ENCODE results near the gene MAEL. TPM values are rescaled to one million over a fixed set of nuclear protein-coding genes. Genes with fewer than 3 reads are reported as not detected.

Gene MAEL
- total and polyA plus RNA-seq, 2 of the 8 experiments (the other 6 are each of a cell fraction or from before 2014, with no cell fraction given) = 0.03 TPM; not detected in 1

- Histone ChIP-seq H3K4me2 (ENCODE audit: insufficient read depth in 1 of 2, low read depth in 2 of 2, low read length in 2 of 2) (no peak overlapping the region), H2AK5ac (ENCODE audit: low read depth, low read length) (no peak overlapping the region), H3K18ac (ENCODE audit: extremely low read depth, low read length) (no peak overlapping the region), H2BK15ac (ENCODE audit: low read length) (no peak overlapping the region), H2BK5ac (ENCODE audit: low read depth, low read length) (no peak overlapping the region), H2AFZ (ENCODE audit: low read length) (no peak overlapping the region), H4K91ac (replicated peaks; ENCODE audit: insufficient read length, low read length) (no peak overlapping the region), H3K27me3 (replicated peaks in 1 of 4; ENCODE audit: control insufficient read depth in 3 of 4, extremely low read depth in 1 of 4, insufficient read depth in 3 of 4, low read length in 3 of 4) (no peaks in the 10 kb centered on the region), H3K14ac (ENCODE audit: insufficient read length) (no peak overlapping the region), H3K27ac (ENCODE audit: low read depth, low read length) (no peak overlapping the region), H3K79me2 (ENCODE audit: control insufficient read depth in 1 of 2, insufficient read depth in 2 of 2, low read length in 2 of 2) (no peaks in the 10 kb centered on the region), H3K79me1 (ENCODE audit: low read depth, low read length) (no peaks in the 10 kb centered on the region), H3K4me1 (replicated peaks in 1 of 4; ENCODE audit: control insufficient read depth in 3 of 4, insufficient read depth in 4 of 4, low read length in 3 of 4) (no peaks in the 10 kb centered on the region), H3K4me3 (ENCODE audit: extremely low read depth in 1 of 4, insufficient read depth in 2 of 4, low read depth in 3 of 4, low read length in 4 of 4) (no peak overlapping the region), H3K36me3 (ENCODE audit: control insufficient read depth in 2 of 4, insufficient read depth in 4 of 4, low read length in 3 of 4) (no peaks in the 10 kb centered on the region), H3K23me2 (ENCODE audit: low read depth, low read length) (peaks cover 7% of the 10 kb centered on the region), H4K20me1 (replicated peaks in 1 of 2; ENCODE audit: control insufficient read depth in 1 of 2, insufficient read depth in 2 of 2, low read length in 2 of 2) (peaks cover 0 to 7% of the 10 kb centered on the region in 2 experiments), H3K9me3 (ENCODE audit: insufficient read depth in 2 of 2, low read depth in 1 of 2, low read length in 1 of 2) (no peaks in the 10 kb centered on the region), H3K23ac (ENCODE audit: insufficient read length) (no peak overlapping the region), H2BK12ac (ENCODE audit: low read depth, low read length) (no peak overlapping the region), H2BK20ac (ENCODE audit: low read length) (no peak overlapping the region), H3K56ac (replicated peaks; ENCODE audit: insufficient read length, low read depth, low read length) (no peak overlapping the region), H4K5ac (ENCODE audit: insufficient read length, low read depth, low read length) (no peak overlapping the region), H2BK120ac (replicated peaks; ENCODE audit: low read depth, low read length) (no peak overlapping the region), H3K9ac (replicated peaks in 1 of 4; ENCODE audit: extremely low read depth in 1 of 4, low read depth in 3 of 4, low read length in 3 of 4) (no peak overlapping the region), H4K8ac (ENCODE audit: extremely low read depth, insufficient read depth, low read length) (no peak overlapping the region), H3K4ac (replicated peaks; ENCODE audit: insufficient read length, low read depth, low read length) (no peak overlapping the region)
- ChIA-PET POLR2A (ENCODE audit: partially characterized antibody) (no interaction called here), CTCF (ENCODE audit: partially characterized antibody) (interaction anchor here (0.8 to 18.6 kb wide), 16 partner anchors 7 to 168 kb away, joined by 3 to 874 read pairs (median 4); no protein-coding TSS in a partner anchor)
- 89% methylated on average over 5 of the region's 5 CpGs; no CpG with 5 or more reads in 1 of the 2 experiments for WGBS, 2 experiments (ENCODE audit: extremely low coverage in 1 of 2, insufficient coverage in 1 of 2, insufficient read length in 1 of 2, insufficient replicate concordance in 2 of 2, low coverage in 1 of 2, low lambda C conversion rate in 2 of 2, missing lambda C conversion rate in 1 of 2)
- DNase-seq (ENCODE audit: low read depth in 1 of 2, low spot score in 2 of 2) (no peak), FAIRE-seq (no peak)
- no peak for TF ChIP-seq BCL11A (IDR thresholded peaks at IDR 0.05; ENCODE audit: low read depth in 2 of 2, low read length in 2 of 2)
- TF ChIP-seq BACH1 (IDR thresholded peaks at IDR 0.05; ENCODE audit: low read length) = no peak
- no peak for TF ChIP-seq JUND (IDR thresholded peaks at IDR 0.05; ENCODE audit: low read length)
- TF ChIP-seq KDM5A (IDR thresholded peaks at IDR 0.05; ENCODE audit: low read length) = no peak
- no peak for TF ChIP-seq CHD1 (IDR thresholded peaks at IDR 0.05; ENCODE audit: low read depth, low read length)
- TF ChIP-seq ATF3 (IDR thresholded peaks at IDR 0.05; ENCODE audit: insufficient read depth, low read depth, low read length) = no peak
- TF ChIP-seq NRF1 (IDR thresholded peaks at IDR 0.05; ENCODE audit: low read depth, low read length) = no peak
- TF ChIP-seq E2F6 (IDR thresholded peaks at IDR 0.05) = no peak
- no peak for TF ChIP-seq NANOG (IDR thresholded peaks at IDR 0.05; ENCODE audit: insufficient read depth, low read depth, low read length, poor library complexity, severe bottlenecking)
- TF ChIP-seq POLR2A (IDR thresholded peaks at IDR 0.05; ENCODE audit: control extremely low read depth in 1 of 2, low read depth in 2 of 2, low read length in 2 of 2) = no peak
- no peak for TF ChIP-seq SP1 (IDR thresholded peaks at IDR 0.05; ENCODE audit: low read depth, low read length)
- TF ChIP-seq HDAC2 (IDR thresholded peaks at IDR 0.05; ENCODE audit: borderline replicate concordance in 1 of 2, low read depth in 2 of 2, low read length in 2 of 2) = no peak
- TF ChIP-seq GABPA (IDR thresholded peaks at IDR 0.05; ENCODE audit: borderline replicate concordance, insufficient read depth, low read length) = no peak
- no peak for TF ChIP-seq ZNF274 (IDR thresholded peaks at IDR 0.05; ENCODE audit: borderline replicate concordance, extremely low read depth, low read length)
Measured at GRCh38 chr1:167051907-167052306, 62.8 kb downstream of the MAEL start.

Data from H1 (cell line).